ENCODE measurements around the gene CCDC177. TPM values are rescaled to one million over a fixed set of nuclear protein-coding genes. Genes with fewer than 3 reads are reported as not detected.

The CCDC177 gene
- total and polyA plus RNA-seq, 2 of the 8 experiments (the other 6 are each of a cell fraction or from before 2014, with no cell fraction given) = 0.62 to 2.8 TPM

DNA sequence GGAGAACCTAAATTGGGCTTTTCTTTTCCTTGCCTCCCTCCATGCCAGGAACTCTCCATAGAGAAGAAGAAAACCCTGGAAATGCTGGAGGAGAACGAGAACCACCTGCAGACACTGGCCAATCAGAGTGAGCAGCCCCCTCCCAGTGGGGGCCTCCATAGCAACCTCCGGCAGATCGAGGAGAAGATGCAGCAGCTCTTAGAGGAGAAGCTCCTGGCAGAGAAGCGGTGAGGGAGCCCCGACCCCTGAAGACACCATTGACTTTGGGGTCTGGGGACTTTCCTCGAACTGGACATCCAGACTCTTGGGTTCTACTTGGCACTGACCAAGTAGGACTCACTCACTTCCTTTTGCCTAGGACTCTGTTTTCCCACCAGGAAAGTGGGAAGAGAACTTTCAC, 48.8 kb downstream of the CCDC177 start (continued):
- TF ChIP-seq KDM1A (IDR thresholded peaks at IDR 0.05; ENCODE audit: borderline replicate concordance, low read length) (no peak), SP4 (IDR thresholded peaks at IDR 0.05; ENCODE audit: low read length) (no peak), RNF2 (IDR thresholded peaks at IDR 0.05; ENCODE audit: borderline replicate concordance, low read depth, low read length, missing control alignments, poor library complexity, severe bottlenecking) (no peak), SRF (IDR thresholded peaks at IDR 0.05; ENCODE audit: low read depth, low read length) (no peak), CHD1 (IDR thresholded peaks at IDR 0.05; ENCODE audit: low read depth, low read length) (no peak), BRCA1 (IDR thresholded peaks at IDR 0.05; ENCODE audit: low read depth, low read length) (no peak), YY1 (IDR thresholded peaks at IDR 0.05; ENCODE audit: low read depth, low read length) (no peak)
- TF ChIP-seq, protein P1, sequence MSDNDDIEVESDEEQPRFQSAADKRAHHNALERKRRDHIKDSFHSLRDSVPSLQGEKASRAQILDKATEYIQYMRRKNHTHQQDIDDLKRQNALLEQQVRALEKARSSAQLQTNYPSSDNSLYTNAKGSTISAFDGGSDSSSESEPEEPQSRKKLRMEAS (IDR thresholded peaks at IDR 0.05) = no peak
